Mesothelial cell of epicardium (in vitro differentiated cells): ENCODE measurements around the gene ANKRD11. TPM values are rescaled to one million over a fixed set of nuclear protein-coding genes. Genes with fewer than 3 reads are reported as not detected.
A peak's percentile ranks its signal among the peaks of the same experiment; 100 is the strongest.
"Not testable (repeated sequence)": the region's sequence is repeated elsewhere in the genome, so short reads cannot be mapped to it uniquely, and the experiment has no call there.

ENCODE experiments used
- DNase-seq, 2 experiments: peaks; one replicate each; pipeline ENCODE4 v3.0.0; 2021; ENCODE audit warnings: low spot score in 2 of 2; ENCODE audit not compliant: unreplicated experiment in 2 of 2
- H3K27ac Mint-ChIP-seq: 2 replicates; pipeline ENCODE4 v1.8.0; 2021; ENCODE audit warnings: mixed read lengths
- H3K27me3 Mint-ChIP-seq: 2 replicates; pipeline ENCODE4 v1.8.0; 2021; ENCODE audit warnings: low read depth, mixed read lengths
- H3K36me3 Mint-ChIP-seq: 2 replicates; pipeline ENCODE4 v1.8.0; 2021; ENCODE audit warnings: mixed read lengths
- H3K4me1 Mint-ChIP-seq: 2 replicates; pipeline ENCODE4 v1.8.0; 2021; ENCODE audit warnings: mixed read lengths
- H3K4me3 Mint-ChIP-seq: 2 replicates; pipeline ENCODE4 v1.8.0; 2021; ENCODE audit warnings: mild to moderate bottlenecking, moderate library complexity, mixed read lengths
- H3K9me3 Mint-ChIP-seq: 2 replicates; pipeline ENCODE4 v1.8.0; 2021; ENCODE audit warnings: mixed read lengths
- CTCF ChIP-seq: fragments of 200-600 bp; sonication (generic); IDR thresholded peaks from one replicate; pipeline ENCODE4 v1.5.0; 2021; ENCODE audit warnings: antibody characterized with exemption; ENCODE audit not compliant: unreplicated experiment
- total RNA-seq: library from RNA; stranded (reverse); gene quantifications from 3 replicates; pipeline ENCODE4 v1.2.1, GENCODE V29; 2021

Gene ANKRD11
- total RNA-seq, 1 donor from 2014 or later: 247 TPM

GRCh38 chr16:89467382-89467781 is 23.0 kb downstream of the ANKRD11 start:
- Mint-ChIP-seq H3K4me3 (no peak overlapping the region), H3K36me3 (no peaks in the 10 kb centered on the region), H3K27me3 (no peaks in the 10 kb centered on the region), H3K27ac (peak overlapping the region; percentile 27), H3K9me3 (no peaks in the 10 kb centered on the region), H3K4me1 (peaks cover 21% of the 10 kb centered on the region)
- no peak for TF ChIP-seq CTCF
- no peak for DNase-seq

DNA sequence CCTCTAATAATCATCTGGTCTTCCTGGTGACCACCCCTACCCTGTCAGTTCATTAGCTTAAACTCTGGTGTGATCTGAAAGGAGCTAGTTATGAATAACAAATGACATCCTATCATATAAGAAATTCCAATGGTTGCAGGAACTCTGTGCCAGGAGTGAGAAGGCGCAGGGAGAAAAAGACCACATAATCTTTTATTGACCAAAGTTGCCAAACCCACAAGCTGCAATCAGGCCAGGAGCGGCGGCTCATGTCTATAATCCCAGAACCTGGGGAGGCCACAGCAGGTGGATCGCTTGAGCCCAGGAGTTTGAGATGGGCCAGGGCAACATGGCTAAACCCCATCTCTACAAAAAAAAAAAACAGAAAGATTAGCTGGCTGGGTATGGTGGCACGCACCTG is 23.4 kb downstream of the ANKRD11 start:
- no peak for DNase-seq
- H3K36me3 Mint-ChIP-seq: no peaks in the 10 kb centered on the region
- TF ChIP-seq CTCF: no peak
- H3K9me3 Mint-ChIP-seq: no peaks in the 10 kb centered on the region
- peak overlapping the region; percentile 27 for H3K27ac Mint-ChIP-seq
- H3K4me3 Mint-ChIP-seq: no peak overlapping the region
- no peaks in the 10 kb centered on the region for H3K27me3 Mint-ChIP-seq
- H3K4me1 Mint-ChIP-seq: peaks cover 17% of the 10 kb centered on the region

GRCh38 chr16:89463312-89463711 is 27.0 kb downstream of the ANKRD11 start:
- H3K27me3 Mint-ChIP-seq, H3K27ac Mint-ChIP-seq, DNase-seq, H3K4me3 Mint-ChIP-seq, H3K9me3 Mint-ChIP-seq: not testable (repeated sequence)
- Mint-ChIP-seq H3K4me1 (peaks cover 18% of the 10 kb centered on the region), H3K36me3 (peaks cover 13% of the 10 kb centered on the region)

DNA sequence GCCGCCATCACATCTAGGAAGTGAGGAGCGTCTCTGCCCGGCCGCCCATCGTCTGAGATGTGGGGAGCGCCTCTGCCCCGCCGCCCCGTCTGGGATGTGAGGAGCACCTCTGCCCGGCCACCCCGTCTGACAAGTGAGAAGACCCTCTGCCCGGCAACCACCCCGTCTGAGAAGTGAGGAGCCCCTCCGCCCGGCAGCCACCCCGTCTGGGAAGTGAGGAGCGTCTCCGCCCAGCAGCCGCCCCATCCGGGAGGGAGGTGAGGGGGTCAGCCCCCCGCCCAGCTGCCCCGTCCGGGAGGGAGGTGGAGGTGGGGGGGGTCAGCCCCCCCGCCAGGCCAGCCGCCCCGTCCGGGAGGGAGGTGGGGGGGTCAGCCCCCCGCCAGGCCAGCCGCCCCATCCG is 27.7 kb downstream of the ANKRD11 start:
- H3K4me1 Mint-ChIP-seq: peaks cover 18% of the 10 kb centered on the region
- H3K36me3 Mint-ChIP-seq: peaks cover 15% of the 10 kb centered on the region

GRCh38 chr16:89461890-89462289 is 28.5 kb downstream of the ANKRD11 start:
- DNase-seq, H3K9me3 Mint-ChIP-seq, H3K27me3 Mint-ChIP-seq, H3K4me3 Mint-ChIP-seq, H3K27ac Mint-ChIP-seq: not testable (repeated sequence)
- Mint-ChIP-seq H3K36me3 (peaks cover 17% of the 10 kb centered on the region), H3K4me1 (peaks cover 16% of the 10 kb centered on the region)

More for the DNA sequence above, 27.7 kb downstream of the ANKRD11 start:
- H3K27me3 Mint-ChIP-seq, DNase-seq, H3K4me3 Mint-ChIP-seq, H3K9me3 Mint-ChIP-seq, H3K27ac Mint-ChIP-seq: not testable (repeated sequence)

DNA sequence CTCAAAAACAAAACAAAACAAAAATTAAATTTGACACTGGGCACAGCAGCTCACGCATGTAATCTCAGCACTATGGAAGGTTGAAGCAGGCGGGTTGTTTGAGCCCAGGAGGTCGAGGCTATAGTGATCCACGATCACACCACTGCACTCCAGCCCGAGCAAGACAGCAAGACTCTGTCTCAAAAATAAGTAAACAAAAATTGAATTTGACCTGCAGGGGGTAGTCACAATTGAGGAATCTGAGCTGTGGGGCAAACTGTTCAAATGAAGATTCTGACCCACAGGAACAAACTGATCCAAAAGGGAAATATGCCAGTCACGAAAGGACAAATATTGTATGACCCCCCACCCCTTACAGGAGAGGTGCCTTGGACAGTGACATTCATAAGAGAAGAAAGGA is 29.8 kb downstream of the ANKRD11 start:
- Mint-ChIP-seq H3K9me3 (peaks cover 3% of the 10 kb centered on the region), H3K27ac (no peak overlapping the region), H3K4me1 (peaks cover 8% of the 10 kb centered on the region), H3K27me3 (no peaks in the 10 kb centered on the region), H3K36me3 (peaks cover 25% of the 10 kb centered on the region), H3K4me3 (no peak overlapping the region)
- no peak for DNase-seq
- TF ChIP-seq CTCF: no peak

GRCh38 chr16:89458967-89459366 is 31.4 kb downstream of the ANKRD11 start:
- Mint-ChIP-seq H3K4me1 (peaks cover 8% of the 10 kb centered on the region), H3K4me3 (no peak overlapping the region)
- no peak for TF ChIP-seq CTCF

More at GRCh38 chr16:89458967-89459366, 31.4 kb downstream of the ANKRD11 start:
- Mint-ChIP-seq H3K27me3 (no peaks in the 10 kb centered on the region), H3K9me3 (peaks cover 3% of the 10 kb centered on the region), H3K36me3 (peaks cover 28% of the 10 kb centered on the region), H3K27ac (peak overlapping the region; percentile 36)
- DNase-seq: no peak
